Umbilical cord (tissue), 2 donors: ENCODE results near the gene LRRN4. TPM values are rescaled to one million over a fixed set of nuclear protein-coding genes. Genes with fewer than 3 reads are reported as not detected.
"Not testable (repeated sequence)": the region's sequence is repeated elsewhere in the genome, so short reads cannot be mapped to it uniquely, and the experiment has no call there.

Source experiments
- DNase-seq: peaks from one replicate; pipeline ENCODE4 v3.0.0-alpha.2; 2015; ENCODE audit warnings: low spot score
- total RNA-seq: library from RNA; depleted of rRNA; stranded (reverse); fragments of >200 nt; gene quantifications from one replicate; pipeline ENCODE4 v1.2.3, GENCODE V29; 2014; ENCODE audit warnings: low replicate concordance; ENCODE audit not compliant: insufficient read depth

Gene LRRN4
- total RNA-seq, 1 donor from 2014 or later, result not detected

GRCh38 chr20:6060213-6060612, 6.4 kb upstream of the LRRN4 start:
- DNase-seq, result no peak

- no peak for DNase-seq
Measured at GRCh38 chr20:6058684-6059295, 4.9 kb upstream of the LRRN4 start.

- DNase-seq, result no peak
Measured at GRCh38 chr20:6057691-6058090, 3.8 kb upstream of the LRRN4 start.

- DNase-seq, result no peak
Measured at GRCh38 chr20:6057139-6057538, 3.3 kb upstream of the LRRN4 start.

- DNase-seq, result no peak
Measured at GRCh38 chr20:6055981-6056569, 2.2 kb upstream of the LRRN4 start.

- peak; percentile 17 for DNase-seq
Measured at GRCh38 chr20:6055161-6055783, 1.4 kb upstream of the LRRN4 start.

GRCh38 chr20:6054689-6055051, 810 bp upstream of the LRRN4 start:
- DNase-seq, result not testable (repeated sequence)

- DNase-seq, result no peak
Measured at GRCh38 chr20:6053064-6053775, 640 bp downstream of the LRRN4 start.

- DNase-seq, result peak; percentile 40
Measured at GRCh38 chr20:6051505-6051904, 2.4 kb downstream of the LRRN4 start.

- no peak for DNase-seq
Measured at GRCh38 chr20:6048391-6048790, 5.5 kb downstream of the LRRN4 start.

- DNase-seq, result no peak
Measured at GRCh38 chr20:6046432-6046831, 7.4 kb downstream of the LRRN4 start.

- DNase-seq, result no peak
Measured at GRCh38 chr20:6045566-6045965, 8.3 kb downstream of the LRRN4 start.

GRCh38 chr20:6044115-6044514, 9.7 kb downstream of the LRRN4 start:
- DNase-seq, result no peak

- no peak for DNase-seq
Measured at GRCh38 chr20:6041808-6042265, 12.0 kb downstream of the LRRN4 start.

- DNase-seq, result no peak
Measured at GRCh38 chr20:6040958-6041807, 12.7 kb downstream of the LRRN4 start.

- DNase-seq, result no peak
Measured at GRCh38 chr20:6040540-6040939, 13.3 kb downstream of the LRRN4 start.

GRCh38 chr20:6039766-6040165, 14.1 kb downstream of the LRRN4 start:
- no peak for DNase-seq

GRCh38 chr20:6038256-6038655, 15.6 kb downstream of the LRRN4 start:
- no peak for DNase-seq

- DNase-seq, result no peak
Measured at GRCh38 chr20:6037082-6037481, 16.8 kb downstream of the LRRN4 start.

- no peak for DNase-seq
Measured at GRCh38 chr20:6036213-6036612, 17.6 kb downstream of the LRRN4 start.

- no peak for DNase-seq
Measured at GRCh38 chr20:6034134-6034969, 19.5 kb downstream of the LRRN4 start.
